ENCODE results near the gene PYDC1. TPM values are rescaled to one million over a fixed set of nuclear protein-coding genes. Genes with fewer than 3 reads are reported as not detected.

Gene PYDC1
- total and polyA plus RNA-seq, 2 donors (not counting 3 experiments of a cell fraction or from before 2014, with no cell fraction given) = not detected

- Histone ChIP-seq H2AFZ (ENCODE audit: low read depth, low read length) (no peak overlapping the region), H3K9me3 (replicated peaks; ENCODE audit: control insufficient read depth, insufficient read depth, low read length) (no peaks in the 10 kb centered on the region), H3K4me3 (replicated peaks in 1 of 3; ENCODE audit: insufficient read depth in 1 of 3, low read depth in 1 of 3, low read length in 3 of 3) (no peak overlapping the region), H3K9ac (replicated peaks; ENCODE audit: extremely low read depth, insufficient read depth, low read length) (no peak overlapping the region), H3K4me1 (ENCODE audit: control insufficient read depth, extremely low read depth, insufficient read depth, low read length) (peaks cover 11% of the 10 kb centered on the region), H4K20me1 (replicated peaks; ENCODE audit: control insufficient read depth, extremely low read depth, insufficient read depth, low read length) (peaks cover 18% of the 10 kb centered on the region), H3K4me2 (ENCODE audit: insufficient read depth, low read length) (no peak overlapping the region), H3K27me3 (ENCODE audit: control insufficient read depth in 2 of 2, insufficient read depth in 2 of 2, low read length in 2 of 2) (no peaks in the 10 kb centered on the region), H3K79me2 (ENCODE audit: control insufficient read depth, insufficient read depth, low read length) (peaks cover 86% of the 10 kb centered on the region), H3K9me1 (replicated peaks; ENCODE audit: control insufficient read depth, extremely low read depth, insufficient read depth, low read length) (no peaks in the 10 kb centered on the region), H3K36me3 (ENCODE audit: control insufficient read depth in 2 of 2, extremely low read depth in 1 of 2, insufficient read depth in 2 of 2, low read length in 2 of 2) (peaks cover 75 to 80% of the 10 kb centered on the region in 2 experiments), H3K27ac (ENCODE audit: insufficient read depth, low read depth, low read length) (no peak overlapping the region)
- no TSS peak for BruUV-seq (replicated peaks)
- TF ChIP-seq EZH2 (IDR thresholded peaks at IDR 0.05; ENCODE audit: borderline replicate concordance, low read depth, low read length, severe bottlenecking) = no peak
- no peak for TF ChIP-seq CTCF (IDR thresholded peaks at IDR 0.05; ENCODE audit: extremely low read depth in 1 of 2, insufficient read depth in 1 of 2, low read depth in 1 of 2, low read length in 2 of 2)
- no peak for TF ChIP-seq FOS (IDR thresholded peaks at IDR 0.05; ENCODE audit: borderline replicate concordance, insufficient read depth, low read length)
- TF ChIP-seq GATA2 (IDR thresholded peaks at IDR 0.05; ENCODE audit: insufficient read depth, insufficient read length, low read depth, low read length) = no peak
- TF ChIP-seq, protein P1, sequence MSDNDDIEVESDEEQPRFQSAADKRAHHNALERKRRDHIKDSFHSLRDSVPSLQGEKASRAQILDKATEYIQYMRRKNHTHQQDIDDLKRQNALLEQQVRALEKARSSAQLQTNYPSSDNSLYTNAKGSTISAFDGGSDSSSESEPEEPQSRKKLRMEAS (IDR thresholded peaks at IDR 0.05; ENCODE audit: insufficient read depth, insufficient read length) = no peak
- FAIRE-seq = no peak
- CTCF ChIA-PET = no interaction called here
- intact Hi-C loops (cut with micrococcal nuclease) (no loop called here), dilution Hi-C loops (cut with MboI; ENCODE audit: extremely low pct_ligation_motif_present, low sequenced_read_pairs) (no loop called here)
- POLR2A ChIA-PET = no interaction called here
- DNase-seq (ENCODE audit: low read depth, low spot score) = no peak
These were observed 29.8 kb downstream of the PYDC1 start for GRCh38 chr16:31186930-31187807.
